AG04449 (cell line): ENCODE results near the gene ARRDC5.

ENCODE experiments used
- CTCF ChIA-PET: fragments of 350-600 bp; formaldehyde crosslinking; extraction: SDS; loops from one replicate; lab custom pipeline; 2021; ENCODE audit warnings: antibody characterized with exemption; lab: Yijun Ruan, JAX
- POLR2A ChIA-PET: fragments of 400-600, 350-600 bp; formaldehyde crosslinking; extraction: SDS; loops from one replicate; lab custom pipeline; 2020; ENCODE audit warnings: antibody characterized with exemption, inconsistent platforms; lab: Yijun Ruan, JAX
- DNase-seq: peaks from one replicate; pipeline ENCODE4 v3.0.0-alpha.2; 2010; ENCODE audit warnings: low read depth, low spot score
- H3K4me3 ChIP-seq: 2 replicates; pipeline ENCODE4 v1.5.1; 2011; ENCODE audit warnings: low read depth, mild to moderate bottlenecking, control low read depth, low read length
- CTCF ChIP-seq: IDR thresholded peaks from one replicate; pipeline ENCODE4 v1.5.1; 2011; ENCODE audit warnings: mild to moderate bottlenecking, moderate library complexity, low read length, control low read depth, inconsistent platforms; ENCODE audit not compliant: insufficient read depth; ENCODE audit errors: missing control alignments

The ARRDC5 gene

GRCh38 chr19:4922530-4923275 is 20.0 kb upstream of the ARRDC5 start:
- no peak for TF ChIP-seq CTCF
- no peak overlapping the region for H3K4me3 ChIP-seq
- CTCF ChIA-PET = interaction anchor here (1.0 to 1.3 kb wide), 3 partner anchors 11 to 113 kb away, joined by 3 to 4 read pairs (median 3); no protein-coding TSS in a partner anchor
- no peak for DNase-seq
- POLR2A ChIA-PET = no interaction called here

- POLR2A ChIA-PET = no interaction called here
Observed at GRCh38 chr19:4916292-4917082, 13.8 kb upstream of the ARRDC5 start.

GRCh38 chr19:4914736-4915501 is 12.2 kb upstream of the ARRDC5 start:
- ChIA-PET POLR2A (interaction anchor here (1.0 kb wide), 3 partner anchors 48 to 124 kb away, joined by 3 to 5 read pairs (median 3); partner anchors contain the start of genes FEM1A, KDM4B and PLIN3), CTCF (interaction anchor here (1.8 to 8.6 kb wide), 4 partner anchors 13 to 115 kb away, joined by 8 to 243 read pairs (median 106); partner anchors contain the start of gene PLIN3)
- H3K4me3 ChIP-seq = peak overlapping the region; percentile 18; the same call in 1 of the 2 replicates
- TF ChIP-seq CTCF = no peak
- no peak for DNase-seq

More at GRCh38 chr19:4916292-4917082, 13.8 kb upstream of the ARRDC5 start:
- TF ChIP-seq CTCF = no peak
- no peak overlapping the region for H3K4me3 ChIP-seq
- DNase-seq = no peak
- CTCF ChIA-PET = interaction anchor here (1.0 to 8.6 kb wide), 6 partner anchors 11 to 113 kb away, joined by 3 to 243 read pairs (median 43); partner anchors contain the start of gene PLIN3

- ChIA-PET POLR2A (interaction anchor here (0.6 to 1.0 kb wide), 2 partner anchors 44 to 123 kb away, joined by 4 to 5 read pairs; partner anchors contain the start of gene FEM1A), CTCF (interaction anchor here (0.9 to 8.6 kb wide), 5 partner anchors 13 to 116 kb away, joined by 3 to 243 read pairs (median 82); partner anchors contain the start of gene PLIN3)
- DNase-seq = no peak
- H3K4me3 ChIP-seq = no peak overlapping the region
- TF ChIP-seq CTCF = no peak
Observed at GRCh38 chr19:4913996-4914735, 11.5 kb upstream of the ARRDC5 start.
